IPS-20b (cell line): Measurements from ENCODE around the gene RIN2.

Source experiments
- H3K27ac ChIP-seq: one replicate; pipeline ENCODE4 v1.5.1; 2013; ENCODE audit warnings: low read length
- H3K27me3 ChIP-seq: 2 replicates; pipeline ENCODE4 v1.6.1; 2013; ENCODE audit warnings: mild to moderate bottlenecking, low read length, inconsistent platforms; ENCODE audit not compliant: insufficient read depth
- H3K36me3 ChIP-seq: 2 replicates; pipeline ENCODE4 v1.6.1; 2013; ENCODE audit warnings: low read depth, mild to moderate bottlenecking, inconsistent platforms, low read length, moderate library complexity; ENCODE audit not compliant: insufficient read depth
- H3K4me1 ChIP-seq: 2 replicates; pipeline ENCODE4 v1.6.1; 2013; ENCODE audit warnings: mild to moderate bottlenecking, control low read depth, inconsistent platforms, low read length, moderate library complexity; ENCODE audit not compliant: insufficient read depth
- H3K4me3 ChIP-seq: 2 replicates; pipeline ENCODE4 v1.5.1; 2013; ENCODE audit warnings: mild to moderate bottlenecking, low read length, inconsistent platforms
- H3K9ac ChIP-seq: 2 replicates; pipeline ENCODE4 v1.6.1; 2013; ENCODE audit warnings: low read depth, mild to moderate bottlenecking, inconsistent platforms, low read length, moderate library complexity
- H3K9me3 ChIP-seq: 2 replicates; pipeline ENCODE4 v1.6.1; 2013; ENCODE audit warnings: mild to moderate bottlenecking, low read depth, low read length, inconsistent platforms; ENCODE audit not compliant: insufficient read depth

The RIN2 gene

DNA sequence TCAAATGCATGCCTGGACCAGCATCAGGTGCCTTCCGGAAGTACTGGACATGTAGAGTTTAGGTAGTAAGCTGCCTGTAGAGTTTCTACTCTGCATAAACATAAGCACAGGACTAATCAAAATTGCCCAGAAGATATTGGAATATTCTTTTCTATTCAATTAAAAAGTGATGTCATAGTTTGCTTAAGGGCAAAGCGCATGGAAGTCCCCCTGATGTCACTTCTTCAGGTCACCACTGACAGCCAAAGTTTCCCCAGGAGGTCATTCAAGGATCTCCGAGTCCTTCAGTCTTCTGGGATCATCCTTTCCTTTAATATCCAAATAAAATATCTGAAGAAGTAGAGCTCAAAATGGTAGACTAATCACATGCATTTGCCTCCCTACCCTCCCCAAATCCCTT, 17.5 kb upstream of the RIN2 start:
- no peaks in the 10 kb centered on the region for H3K27me3 ChIP-seq
- no peak overlapping the region for H3K27ac ChIP-seq
- no peak overlapping the region for H3K4me3 ChIP-seq
- no peak overlapping the region for H3K9ac ChIP-seq
- peaks cover 3% of the 10 kb centered on the region for H3K9me3 ChIP-seq
- H3K4me1 ChIP-seq, result peaks cover 10% of the 10 kb centered on the region; the same call in 1 of the 2 replicates
- H3K36me3 ChIP-seq, result no peaks in the 10 kb centered on the region

GRCh38 chr20:19741924-19742323, 16.1 kb upstream of the RIN2 start:
- H3K27me3 ChIP-seq, result no peaks in the 10 kb centered on the region
- peaks cover 8% of the 10 kb centered on the region for H3K9me3 ChIP-seq
- no peak overlapping the region for H3K27ac ChIP-seq
- no peak overlapping the region for H3K4me3 ChIP-seq
- H3K36me3 ChIP-seq, result no peaks in the 10 kb centered on the region
- no peak overlapping the region for H3K9ac ChIP-seq
- H3K4me1 ChIP-seq, result peaks cover 10% of the 10 kb centered on the region; the same call in 1 of the 2 replicates

DNA sequence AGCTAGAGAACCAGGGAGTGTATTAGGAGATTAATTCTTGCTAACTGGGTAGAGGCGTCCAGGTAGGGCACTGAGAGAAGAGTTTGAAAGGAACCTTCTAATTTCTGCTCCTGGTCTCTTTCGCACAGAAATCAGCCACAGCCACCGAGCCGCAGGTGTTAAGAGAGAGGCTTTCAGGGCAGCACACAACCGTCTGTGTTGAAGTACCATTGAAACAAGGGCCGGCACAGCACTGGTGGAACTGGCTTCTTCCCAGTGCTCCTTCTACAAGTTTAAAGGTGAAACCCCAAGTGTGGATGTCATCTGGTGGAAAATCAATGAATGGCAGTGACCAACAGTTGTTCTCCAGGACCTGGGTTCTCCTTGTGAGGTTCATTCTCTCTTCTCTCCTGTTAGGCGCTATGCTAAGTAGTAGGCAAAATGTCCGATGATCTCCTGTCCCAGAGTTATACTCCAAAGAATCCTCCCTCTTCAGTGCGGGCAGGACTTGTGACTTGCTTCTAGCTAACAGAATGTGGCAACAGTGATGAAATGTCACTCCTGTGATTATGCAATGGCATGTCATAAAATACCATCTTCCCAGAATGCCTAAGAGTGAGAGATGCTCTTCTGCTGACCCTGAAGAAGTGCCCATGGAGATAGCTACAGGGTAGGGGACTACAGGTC, 15.0 kb upstream of the RIN2 start:
- Histone ChIP-seq H3K27ac (no peak overlapping the region), H3K27me3 (no peaks in the 10 kb centered on the region), H3K4me1 (peaks cover 10% of the 10 kb centered on the region; the same call in 1 of the 2 replicates), H3K9me3 (peaks cover 8% of the 10 kb centered on the region), H3K9ac (no peak overlapping the region), H3K36me3 (no peaks in the 10 kb centered on the region), H3K4me3 (no peak overlapping the region)

GRCh38 chr20:19743640-19743995, 14.4 kb upstream of the RIN2 start:
- H3K36me3 ChIP-seq, result no peaks in the 10 kb centered on the region
- H3K4me3 ChIP-seq, result no peak overlapping the region
- no peak overlapping the region for H3K27ac ChIP-seq
- no peak overlapping the region for H3K9ac ChIP-seq
- no peaks in the 10 kb centered on the region for H3K27me3 ChIP-seq
- peaks cover 8% of the 10 kb centered on the region for H3K9me3 ChIP-seq
- H3K4me1 ChIP-seq, result peaks cover 10% of the 10 kb centered on the region; the same call in 1 of the 2 replicates

GRCh38 chr20:19745106-19745505, 13.0 kb upstream of the RIN2 start:
- H3K36me3 ChIP-seq, result no peaks in the 10 kb centered on the region
- no peak overlapping the region for H3K4me3 ChIP-seq
- no peak overlapping the region for H3K27ac ChIP-seq
- no peak overlapping the region for H3K9ac ChIP-seq
- H3K9me3 ChIP-seq, result peaks cover 8% of the 10 kb centered on the region
- H3K27me3 ChIP-seq, result no peaks in the 10 kb centered on the region
- H3K4me1 ChIP-seq, result peaks cover 10% of the 10 kb centered on the region; the same call in 1 of the 2 replicates

DNA sequence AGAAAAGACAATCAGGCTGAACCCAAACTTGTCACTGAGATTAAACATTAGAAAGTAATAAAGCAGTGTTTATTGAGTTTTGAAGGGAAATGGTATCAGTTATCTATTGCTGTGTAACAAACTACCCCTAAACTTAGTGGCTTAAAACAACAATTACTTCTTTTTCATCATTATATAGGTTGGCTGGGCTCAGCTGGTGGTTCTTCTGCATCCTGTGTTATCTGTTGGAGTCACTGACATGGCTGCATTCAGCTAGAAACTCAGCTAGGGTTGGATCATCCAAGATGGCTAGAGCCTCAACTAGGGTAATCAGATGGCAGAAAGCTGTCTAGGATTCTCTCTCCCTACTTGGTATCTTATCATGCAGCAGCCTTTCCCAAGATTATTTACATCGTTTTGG, 12.5 kb upstream of the RIN2 start:
- no peak overlapping the region for H3K9ac ChIP-seq
- no peaks in the 10 kb centered on the region for H3K36me3 ChIP-seq
- no peak overlapping the region for H3K4me3 ChIP-seq
- H3K27me3 ChIP-seq, result no peaks in the 10 kb centered on the region
- peaks cover 10% of the 10 kb centered on the region; the same call in 1 of the 2 replicates for H3K4me1 ChIP-seq
- no peak overlapping the region for H3K27ac ChIP-seq
- H3K9me3 ChIP-seq, result peaks cover 8% of the 10 kb centered on the region

DNA sequence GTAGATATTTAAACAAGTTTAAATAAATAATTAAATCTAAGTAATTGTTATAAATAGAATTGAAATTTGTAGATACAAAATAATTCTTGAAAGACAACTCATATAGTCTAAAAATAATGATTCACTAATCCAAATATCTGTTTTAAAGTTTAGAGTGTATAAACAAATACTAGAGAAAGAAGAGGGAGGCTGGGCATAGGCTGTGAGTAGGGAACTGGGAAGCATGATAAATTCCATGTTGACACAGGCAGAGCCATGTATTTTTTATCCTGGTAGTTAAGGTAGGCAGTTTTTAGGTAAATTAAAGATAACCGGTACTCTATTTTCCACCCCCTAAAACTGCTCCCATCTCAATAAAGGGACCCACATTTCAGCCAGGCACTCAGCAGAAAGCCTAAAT, 11.7 kb upstream of the RIN2 start:
- H3K4me3 ChIP-seq, result no peak overlapping the region
- no peak overlapping the region for H3K27ac ChIP-seq
- 0 out of 2 replicates have a peak, but pooled peaks cover 4% of the 10 kb centered on the region for H3K27me3 ChIP-seq
- no peak overlapping the region for H3K9ac ChIP-seq
- no peaks in the 10 kb centered on the region for H3K36me3 ChIP-seq
- H3K9me3 ChIP-seq, result peaks cover 8% of the 10 kb centered on the region
- peaks cover 10% of the 10 kb centered on the region; the same call in 1 of the 2 replicates for H3K4me1 ChIP-seq

DNA sequence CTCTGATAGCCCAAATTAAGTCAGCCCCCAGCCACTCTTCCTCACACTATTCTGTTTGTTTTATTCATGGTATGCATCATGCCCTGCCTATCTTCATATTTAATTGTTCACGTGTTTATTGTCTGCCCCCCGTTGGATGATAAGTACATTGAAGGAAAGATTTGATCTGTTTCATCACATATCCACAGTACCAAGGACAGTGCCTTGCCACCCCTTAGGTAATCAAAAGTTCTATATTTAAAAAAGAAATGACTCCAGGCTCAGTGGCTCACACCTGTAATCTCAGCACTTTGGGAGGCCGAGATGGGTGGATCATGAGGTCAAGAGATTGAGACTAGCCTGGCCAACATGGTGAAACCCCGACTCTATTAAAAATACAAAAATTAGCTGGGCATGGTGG, 10.2 kb upstream of the RIN2 start:
- H3K4me3 ChIP-seq, result no peak overlapping the region
- H3K9me3 ChIP-seq, result peaks cover 8% of the 10 kb centered on the region
- H3K9ac ChIP-seq, result no peak overlapping the region
- H3K27ac ChIP-seq, result no peak overlapping the region
- H3K4me1 ChIP-seq, result peaks cover 10% of the 10 kb centered on the region; the same call in 1 of the 2 replicates
- peaks cover 8% of the 10 kb centered on the region; the same call in 1 of the 2 replicates for H3K27me3 ChIP-seq
- H3K36me3 ChIP-seq, result no peaks in the 10 kb centered on the region

- peaks cover 8% of the 10 kb centered on the region for H3K9me3 ChIP-seq
- H3K4me3 ChIP-seq, result no peak overlapping the region
Measured at GRCh38 chr20:19748681-19749080, 9.4 kb upstream of the RIN2 start.

DNA sequence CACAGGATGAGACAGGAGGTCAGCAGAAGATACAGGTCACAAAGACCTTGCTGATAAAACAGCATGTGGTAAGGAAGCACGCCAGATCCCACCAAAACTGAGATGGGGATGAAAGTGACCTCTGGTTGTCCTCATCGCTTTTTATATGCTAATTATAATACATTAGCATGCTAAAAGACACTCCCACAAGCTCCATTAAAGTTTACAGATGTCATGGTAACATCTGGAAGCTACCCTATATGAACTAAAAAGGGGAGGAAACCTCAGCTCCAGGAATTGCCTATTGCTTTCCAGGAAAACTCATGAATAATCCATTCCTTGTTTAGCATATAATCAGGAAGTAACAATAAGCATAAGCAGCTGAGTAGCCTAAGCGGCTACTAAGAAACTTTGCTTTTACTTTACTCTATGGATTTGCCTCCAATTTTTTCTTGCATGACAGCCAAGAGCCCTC, 8.4 kb upstream of the RIN2 start:
- H3K9ac ChIP-seq, result no peak overlapping the region
- H3K4me1 ChIP-seq, result no peaks in the 10 kb centered on the region
- no peak overlapping the region for H3K27ac ChIP-seq
- peaks cover 8% of the 10 kb centered on the region for H3K9me3 ChIP-seq
- H3K36me3 ChIP-seq, result no peaks in the 10 kb centered on the region
- no peak overlapping the region for H3K4me3 ChIP-seq
- peaks cover 8% of the 10 kb centered on the region; the same call in 1 of the 2 replicates for H3K27me3 ChIP-seq

More at GRCh38 chr20:19748681-19749080, 9.4 kb upstream of the RIN2 start:
- no peak overlapping the region for H3K27ac ChIP-seq
- H3K36me3 ChIP-seq, result no peaks in the 10 kb centered on the region
- H3K4me1 ChIP-seq, result peaks cover 4% of the 10 kb centered on the region; the same call in 1 of the 2 replicates
- no peak overlapping the region for H3K9ac ChIP-seq
- peaks cover 8% of the 10 kb centered on the region; the same call in 1 of the 2 replicates for H3K27me3 ChIP-seq

GRCh38 chr20:19750101-19750606, 7.9 kb upstream of the RIN2 start:
- Histone ChIP-seq H3K4me1 (no peaks in the 10 kb centered on the region), H3K9ac (no peak overlapping the region), H3K36me3 (no peaks in the 10 kb centered on the region), H3K27ac (no peak overlapping the region), H3K27me3 (peaks cover 8% of the 10 kb centered on the region; the same call in 1 of the 2 replicates), H3K4me3 (no peak overlapping the region), H3K9me3 (peaks cover 8% of the 10 kb centered on the region)
